WTC11 (cell line): ENCODE measurements around the gene DUOX2.

Experiments
- ETV6 ChIP-seq: sonication (generic); formaldehyde crosslinking; IDR thresholded peaks from 2 replicates; pipeline ENCODE4 v1.8.1; 2022; ENCODE audit warnings: mild to moderate bottlenecking, missing genetic modification reagents
- FOXJ3 ChIP-seq: sonication (generic); formaldehyde crosslinking; IDR thresholded peaks from 2 replicates; pipeline ENCODE4 v1.9.0; 2021; ENCODE audit warnings: missing genetic modification reagents, mild to moderate bottlenecking, borderline replicate concordance
- JAZF1 ChIP-seq: fragments of 250-450 bp; sonication (Bioruptor Pico); IDR thresholded peaks from 2 replicates; pipeline ENCODE4 v1.9.0; 2021; ENCODE audit warnings: moderate library complexity, mild to moderate bottlenecking, inconsistent platforms
- RELA ChIP-seq: sonication (generic); formaldehyde crosslinking; IDR thresholded peaks from 2 replicates; pipeline ENCODE4 v1.8.1; 2022; ENCODE audit warnings: missing genetic modification reagents, mild to moderate bottlenecking, borderline replicate concordance
- RORB ChIP-seq: fragments of 250-450 bp; sonication (Bioruptor Pico); IDR thresholded peaks from 2 replicates; pipeline ENCODE4 v1.9.0; 2021; ENCODE audit warnings: mild to moderate bottlenecking
- SP1 ChIP-seq: sonication (generic); formaldehyde crosslinking; conservative IDR thresholded peaks from 2 replicates; pipeline ENCODE4 v1.8.1; 2022; ENCODE audit warnings: missing genetic modification reagents
- TP53 ChIP-seq: sonication (generic); formaldehyde crosslinking; IDR thresholded peaks from 2 replicates; pipeline ENCODE4 v1.8.1; 2023; ENCODE audit warnings: mild to moderate bottlenecking, missing genetic modification reagents
- ZNF396 ChIP-seq: fragments of 250-450 bp; sonication (Bioruptor Pico); IDR thresholded peaks from 2 replicates; pipeline ENCODE4 v1.8.0; 2021; ENCODE audit warnings: mild to moderate bottlenecking, moderate library complexity, borderline replicate concordance
- TF ChIP-seq, protein P1 (sequence below): fragments of 200-600 bp; IDR thresholded peaks from 2 replicates; pipeline ENCODE4 v1.8.0; 2022; ENCODE audit warnings: antibody characterized with exemption
- TF ChIP-seq, protein P2 (sequence below): sonication (generic); formaldehyde crosslinking; IDR thresholded peaks from 2 replicates; pipeline ENCODE4 v1.8.1; 2023; ENCODE audit warnings: mild to moderate bottlenecking, missing genetic modification reagents
- TF ChIP-seq, protein P3 (sequence below): sonication (generic); formaldehyde crosslinking; IDR thresholded peaks from 2 replicates; pipeline ENCODE4 v1.8.1; 2022; ENCODE audit warnings: low read depth, mild to moderate bottlenecking, moderate library complexity, missing genetic modification reagents, borderline replicate concordance

DNA sequence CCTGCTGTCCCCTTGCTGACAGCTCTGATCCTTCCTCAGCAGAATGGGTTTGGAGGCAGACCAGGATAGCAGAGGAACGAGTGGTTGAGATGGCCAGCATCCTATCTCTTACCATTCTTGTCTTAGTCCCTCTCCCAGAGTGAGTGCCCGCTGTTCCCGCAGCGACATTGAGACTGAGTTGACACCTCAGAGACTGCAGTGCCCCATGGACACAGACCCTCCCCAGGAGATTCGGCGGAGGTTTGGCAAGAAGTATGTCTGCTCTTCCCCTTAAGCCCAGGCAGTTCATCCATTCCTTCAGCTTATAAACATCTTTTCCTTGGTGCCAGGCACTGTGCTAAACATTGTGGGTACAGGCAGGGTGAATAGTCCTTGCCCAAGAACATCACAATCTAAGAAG is 37.0 kb upstream of the DUOX2 start:
- TF ChIP-seq, protein P1, sequence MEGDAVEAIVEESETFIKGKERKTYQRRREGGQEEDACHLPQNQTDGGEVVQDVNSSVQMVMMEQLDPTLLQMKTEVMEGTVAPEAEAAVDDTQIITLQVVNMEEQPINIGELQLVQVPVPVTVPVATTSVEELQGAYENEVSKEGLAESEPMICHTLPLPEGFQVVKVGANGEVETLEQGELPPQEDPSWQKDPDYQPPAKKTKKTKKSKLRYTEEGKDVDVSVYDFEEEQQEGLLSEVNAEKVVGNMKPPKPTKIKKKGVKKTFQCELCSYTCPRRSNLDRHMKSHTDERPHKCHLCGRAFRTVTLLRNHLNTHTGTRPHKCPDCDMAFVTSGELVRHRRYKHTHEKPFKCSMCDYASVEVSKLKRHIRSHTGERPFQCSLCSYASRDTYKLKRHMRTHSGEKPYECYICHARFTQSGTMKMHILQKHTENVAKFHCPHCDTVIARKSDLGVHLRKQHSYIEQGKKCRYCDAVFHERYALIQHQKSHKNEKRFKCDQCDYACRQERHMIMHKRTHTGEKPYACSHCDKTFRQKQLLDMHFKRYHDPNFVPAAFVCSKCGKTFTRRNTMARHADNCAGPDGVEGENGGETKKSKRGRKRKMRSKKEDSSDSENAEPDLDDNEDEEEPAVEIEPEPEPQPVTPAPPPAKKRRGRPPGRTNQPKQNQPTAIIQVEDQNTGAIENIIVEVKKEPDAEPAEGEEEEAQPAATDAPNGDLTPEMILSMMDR, result no peak
- TF ChIP-seq TP53 (CRISPR knock-in tag) (no peak), FOXJ3 (no peak), ETV6 (CRISPR knock-in tag) (no peak), JAZF1 (CRISPR knock-in tag) (no peak), RORB (CRISPR knock-in tag) (no peak), RELA (no peak), SP1 (CRISPR knock-in tag) (no peak), ZNF396 (CRISPR knock-in tag) (no peak)
- TF ChIP-seq, protein P2, sequence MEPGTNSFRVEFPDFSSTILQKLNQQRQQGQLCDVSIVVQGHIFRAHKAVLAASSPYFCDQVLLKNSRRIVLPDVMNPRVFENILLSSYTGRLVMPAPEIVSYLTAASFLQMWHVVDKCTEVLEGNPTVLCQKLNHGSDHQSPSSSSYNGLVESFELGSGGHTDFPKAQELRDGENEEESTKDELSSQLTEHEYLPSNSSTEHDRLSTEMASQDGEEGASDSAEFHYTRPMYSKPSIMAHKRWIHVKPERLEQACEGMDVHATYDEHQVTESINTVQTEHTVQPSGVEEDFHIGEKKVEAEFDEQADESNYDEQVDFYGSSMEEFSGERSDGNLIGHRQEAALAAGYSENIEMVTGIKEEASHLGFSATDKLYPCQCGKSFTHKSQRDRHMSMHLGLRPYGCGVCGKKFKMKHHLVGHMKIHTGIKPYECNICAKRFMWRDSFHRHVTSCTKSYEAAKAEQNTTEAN (CRISPR knock-in tag), result no peak
- TF ChIP-seq, protein P3, sequence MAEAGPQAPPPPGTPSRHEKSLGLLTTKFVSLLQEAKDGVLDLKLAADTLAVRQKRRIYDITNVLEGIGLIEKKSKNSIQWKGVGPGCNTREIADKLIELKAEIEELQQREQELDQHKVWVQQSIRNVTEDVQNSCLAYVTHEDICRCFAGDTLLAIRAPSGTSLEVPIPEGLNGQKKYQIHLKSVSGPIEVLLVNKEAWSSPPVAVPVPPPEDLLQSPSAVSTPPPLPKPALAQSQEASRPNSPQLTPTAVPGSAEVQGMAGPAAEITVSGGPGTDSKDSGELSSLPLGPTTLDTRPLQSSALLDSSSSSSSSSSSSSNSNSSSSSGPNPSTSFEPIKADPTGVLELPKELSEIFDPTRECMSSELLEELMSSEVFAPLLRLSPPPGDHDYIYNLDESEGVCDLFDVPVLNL (CRISPR knock-in tag), result no peak
